ENCODE measurements around the gene RPS6KB1.

RPS6KB1 gene

GRCh38 chr17:59884861-59885260 is 8.1 kb upstream of the RPS6KB1 start:
- Histone ChIP-seq H3K27ac (ENCODE audit: insufficient read depth in 1 of 2, low read depth in 1 of 2, low read length in 2 of 2, poor library complexity in 1 of 2, severe bottlenecking in 2 of 2) (no peak overlapping the region), H3K4me3 (ENCODE audit: control insufficient read depth in 1 of 7, extremely low read depth in 1 of 7, insufficient read depth in 4 of 7, low read depth in 2 of 7, low read length in 6 of 7) (no peak overlapping the region), H3K4me1 (ENCODE audit: control extremely low read depth in 1 of 4, control insufficient read depth in 4 of 4, insufficient read depth in 4 of 4, low read length in 3 of 4) (no peaks in the 10 kb centered on the region), H3K9me3 (ENCODE audit: control extremely low read depth in 1 of 5, control insufficient read depth in 4 of 5, insufficient read depth in 2 of 5, low read depth in 1 of 5, low read length in 4 of 5) (no peaks in the 10 kb centered on the region), H3K36me3 (ENCODE audit: control insufficient read depth in 4 of 4, insufficient read depth in 4 of 4, low read length in 3 of 4) (peaks cover 11 to 49% (median 26%) of the 10 kb centered on the region in 4 experiments), H3K27me3 (replicated peaks in 2 of 5; ENCODE audit: control insufficient read depth in 4 of 5, insufficient read depth in 5 of 5, low read length in 4 of 5) (no peaks in the 10 kb centered on the region)
- POLR2A ChIA-PET, result no interaction called here
- 98% methylated on average over 8 of the region's 9 CpGs for WGBS (ENCODE audit: insufficient coverage)
- DNase-seq, result no peak
- CTCF ChIA-PET, result no interaction called here

- POLR2A ChIA-PET, result no interaction called here
- DNase-seq, result no peak
- Histone ChIP-seq H3K9me3 (ENCODE audit: control extremely low read depth in 1 of 5, control insufficient read depth in 4 of 5, insufficient read depth in 2 of 5, low read depth in 1 of 5, low read length in 4 of 5) (no peaks in the 10 kb centered on the region), H3K27me3 (replicated peaks in 2 of 5; ENCODE audit: control insufficient read depth in 4 of 5, insufficient read depth in 5 of 5, low read length in 4 of 5) (no peaks in the 10 kb centered on the region), H3K4me3 (ENCODE audit: control insufficient read depth in 1 of 7, extremely low read depth in 1 of 7, insufficient read depth in 4 of 7, low read depth in 2 of 7, low read length in 6 of 7) (no peak overlapping the region), H3K36me3 (ENCODE audit: control insufficient read depth in 4 of 4, insufficient read depth in 4 of 4, low read length in 3 of 4) (peaks cover 11 to 36% (median 24%) of the 10 kb centered on the region in 4 experiments), H3K27ac (ENCODE audit: insufficient read depth in 1 of 2, low read depth in 1 of 2, low read length in 2 of 2, poor library complexity in 1 of 2, severe bottlenecking in 2 of 2) (no peak overlapping the region), H3K4me1 (ENCODE audit: control extremely low read depth in 1 of 4, control insufficient read depth in 4 of 4, insufficient read depth in 4 of 4, low read length in 3 of 4) (peaks cover 2 to 12% (median 7%) of the 10 kb centered on the region in 4 experiments)
- 100% methylated on average over 7 of the region's 8 CpGs for WGBS (ENCODE audit: insufficient coverage)
- CTCF ChIA-PET, result interaction anchor here (1.2 kb wide), 1 partner anchor 29 kb away, joined by 3 read pairs; no protein-coding TSS in a partner anchor
These were observed 4.7 kb upstream of the RPS6KB1 start for GRCh38 chr17:59888145-59888750.

GRCh38 chr17:59890720-59891119 is 2.2 kb upstream of the RPS6KB1 start:
- Histone ChIP-seq H3K36me3 (ENCODE audit: control insufficient read depth in 4 of 4, insufficient read depth in 4 of 4, low read length in 3 of 4) (peaks cover 6 to 18% (median 14%) of the 10 kb centered on the region in 4 experiments), H3K4me1 (ENCODE audit: control extremely low read depth in 1 of 4, control insufficient read depth in 4 of 4, insufficient read depth in 4 of 4, low read length in 3 of 4) (peaks cover 6 to 23% (median 18%) of the 10 kb centered on the region in 4 experiments), H3K27me3 (replicated peaks in 2 of 5; ENCODE audit: control insufficient read depth in 4 of 5, insufficient read depth in 5 of 5, low read length in 4 of 5) (no peaks in the 10 kb centered on the region), H3K9me3 (ENCODE audit: control extremely low read depth in 1 of 5, control insufficient read depth in 4 of 5, insufficient read depth in 2 of 5, low read depth in 1 of 5, low read length in 4 of 5) (no peaks in the 10 kb centered on the region), H3K27ac (ENCODE audit: insufficient read depth in 1 of 2, low read depth in 1 of 2, low read length in 2 of 2, poor library complexity in 1 of 2, severe bottlenecking in 2 of 2) (no peak overlapping the region), H3K4me3 (ENCODE audit: control insufficient read depth in 1 of 7, extremely low read depth in 1 of 7, insufficient read depth in 4 of 7, low read depth in 2 of 7, low read length in 6 of 7) (no peak overlapping the region)
- POLR2A ChIA-PET, result no interaction called here
- WGBS (ENCODE audit: insufficient coverage), result no CpG with 5 or more reads among the region's 2 CpGs
- no peak for DNase-seq
- CTCF ChIA-PET, result interaction anchor here (0.8 kb wide), 1 partner anchor 8 kb away, joined by 3 read pairs; no protein-coding TSS in a partner anchor

- ChIA-PET POLR2A (interaction anchor here (0.6 to 1.4 kb wide), 2 partner anchors 73 to 333 kb away, joined by 3 to 7 read pairs; partner anchors contain the start of gene RNFT1), CTCF (interaction anchor here (0.9 to 1.2 kb wide), 2 partner anchors 23 to 135 kb away, joined by 3 to 4 read pairs; no protein-coding TSS in a partner anchor)
- 11% methylated on average over 17 of the region's 25 CpGs for WGBS (ENCODE audit: insufficient coverage)
These were observed 534 bp upstream of the RPS6KB1 start for GRCh38 chr17:59892251-59892923.

GRCh38 chr17:59893676-59894100 is 767 bp downstream of the RPS6KB1 start:
- Histone ChIP-seq H3K4me1 (ENCODE audit: control extremely low read depth in 1 of 4, control insufficient read depth in 4 of 4, insufficient read depth in 4 of 4, low read length in 3 of 4) (peaks cover 6 to 23% (median 18%) of the 10 kb centered on the region in 4 experiments), H3K27me3 (replicated peaks in 2 of 5; ENCODE audit: control insufficient read depth in 4 of 5, insufficient read depth in 5 of 5, low read length in 4 of 5) (no peaks in the 10 kb centered on the region), H3K36me3 (ENCODE audit: control insufficient read depth in 4 of 4, insufficient read depth in 4 of 4, low read length in 3 of 4) (peaks cover 0 to 4% (median 3%) of the 10 kb centered on the region in 4 experiments), H3K9me3 (ENCODE audit: control extremely low read depth in 1 of 5, control insufficient read depth in 4 of 5, insufficient read depth in 2 of 5, low read depth in 1 of 5, low read length in 4 of 5) (no peaks in the 10 kb centered on the region), H3K4me3 (ENCODE audit: control insufficient read depth in 1 of 7, extremely low read depth in 1 of 7, insufficient read depth in 4 of 7, low read depth in 2 of 7, low read length in 6 of 7) (peak overlapping the region; percentile 77 to 98 (median 94)), H3K27ac (ENCODE audit: insufficient read depth in 1 of 2, low read depth in 1 of 2, low read length in 2 of 2, poor library complexity in 1 of 2, severe bottlenecking in 2 of 2) (peak overlapping the region; percentile 86 to 93)
- ChIA-PET POLR2A (interaction anchor here (0.6 to 0.8 kb wide), 4 partner anchors 11 to 209 kb away, joined by 3 to 4 read pairs (median 4); no protein-coding TSS in a partner anchor), CTCF (interaction anchor here (1.1 to 2.1 kb wide), 3 partner anchors 12 to 35 kb away, joined by 4 to 6 read pairs (median 5); no protein-coding TSS in a partner anchor)
- WGBS (ENCODE audit: insufficient coverage), result 0% methylated on average over 6 of the region's 11 CpGs
- peak in 1 of 3 donors; percentile 24 for DNase-seq

More at GRCh38 chr17:59892251-59892923, 534 bp upstream of the RPS6KB1 start:
- Histone ChIP-seq H3K9me3 (ENCODE audit: control extremely low read depth in 1 of 5, control insufficient read depth in 4 of 5, insufficient read depth in 2 of 5, low read depth in 1 of 5, low read length in 4 of 5) (no peaks in the 10 kb centered on the region), H3K4me3 (ENCODE audit: control insufficient read depth in 1 of 7, extremely low read depth in 1 of 7, insufficient read depth in 4 of 7, low read depth in 2 of 7, low read length in 6 of 7) (peak overlapping the region; percentile 47 to 98 (median 94)), H3K27me3 (replicated peaks in 2 of 5; ENCODE audit: control insufficient read depth in 4 of 5, insufficient read depth in 5 of 5, low read length in 4 of 5) (no peaks in the 10 kb centered on the region), H3K27ac (ENCODE audit: insufficient read depth in 1 of 2, low read depth in 1 of 2, low read length in 2 of 2, poor library complexity in 1 of 2, severe bottlenecking in 2 of 2) (peak overlapping the region; percentile 86 to 93), H3K4me1 (ENCODE audit: control extremely low read depth in 1 of 4, control insufficient read depth in 4 of 4, insufficient read depth in 4 of 4, low read length in 3 of 4) (peaks cover 6 to 23% (median 18%) of the 10 kb centered on the region in 4 experiments), H3K36me3 (ENCODE audit: control insufficient read depth in 4 of 4, insufficient read depth in 4 of 4, low read length in 3 of 4) (peaks cover 5 to 7% (median 6%) of the 10 kb centered on the region in 4 experiments)
- peak in 1 of 3 donors; percentile 53 for DNase-seq

- WGBS (ENCODE audit: insufficient coverage), result 100% methylated on average over 2 of the region's 4 CpGs
- peaks cover 0 to 8% (median 3%) of the 10 kb centered on the region in 4 experiments for H3K36me3 ChIP-seq (ENCODE audit: control insufficient read depth in 4 of 4, insufficient read depth in 4 of 4, low read length in 3 of 4)
- no peak for DNase-seq
- no peak overlapping the region for H3K27ac ChIP-seq (ENCODE audit: insufficient read depth in 1 of 2, low read depth in 1 of 2, low read length in 2 of 2, poor library complexity in 1 of 2, severe bottlenecking in 2 of 2)
- ChIA-PET CTCF (no interaction called here), POLR2A (no interaction called here)
- H3K4me3 ChIP-seq (ENCODE audit: control insufficient read depth in 1 of 7, extremely low read depth in 1 of 7, insufficient read depth in 4 of 7, low read depth in 2 of 7, low read length in 6 of 7), result no peak overlapping the region
- H3K9me3 ChIP-seq (ENCODE audit: control extremely low read depth in 1 of 5, control insufficient read depth in 4 of 5, insufficient read depth in 2 of 5, low read depth in 1 of 5, low read length in 4 of 5), result no peaks in the 10 kb centered on the region
- no peaks in the 10 kb centered on the region for H3K27me3 ChIP-seq (replicated peaks in 2 of 5; ENCODE audit: control insufficient read depth in 4 of 5, insufficient read depth in 5 of 5, low read length in 4 of 5)
- peaks cover 6 to 16% (median 11%) of the 10 kb centered on the region in 4 experiments for H3K4me1 ChIP-seq (ENCODE audit: control extremely low read depth in 1 of 4, control insufficient read depth in 4 of 4, insufficient read depth in 4 of 4, low read length in 3 of 4)
These were observed 4.2 kb downstream of the RPS6KB1 start for GRCh38 chr17:59897090-59897489.

Data from common myeloid progenitor, CD34-positive (primary cell).